Amniotic epithelial cell (primary cell): ENCODE measurements around the gene VPS41.

ENCODE experiments used
- DNase-seq: peaks from one replicate; pipeline ENCODE4 v3.0.0-alpha.2; 2010; ENCODE audit warnings: low read depth

Gene VPS41

GRCh38 chr7:38728145-38728544, 180.8 kb downstream of the VPS41 start:
- peak; percentile 5 for DNase-seq

GRCh38 chr7:38727184-38727940, 181.6 kb downstream of the VPS41 start:
- DNase-seq = no peak

- no peak for DNase-seq
Observed at GRCh38 chr7:38723327-38723726, 185.7 kb downstream of the VPS41 start.

GRCh38 chr7:38716397-38716796, 192.6 kb downstream of the VPS41 start:
- no peak for DNase-seq

GRCh38 chr7:38709123-38709522, 199.9 kb downstream of the VPS41 start:
- no peak for DNase-seq

GRCh38 chr7:38704751-38705150, 204.2 kb downstream of the VPS41 start:
- no peak for DNase-seq

- DNase-seq = no peak
Observed at GRCh38 chr7:38704041-38704547, 204.9 kb downstream of the VPS41 start.

- DNase-seq = no peak
Observed at GRCh38 chr7:38703093-38703492, 205.9 kb downstream of the VPS41 start.

- DNase-seq = no peak
Observed at GRCh38 chr7:38702002-38702535, 206.9 kb downstream of the VPS41 start.

GRCh38 chr7:38700116-38700515, 208.9 kb downstream of the VPS41 start:
- no peak for DNase-seq

- DNase-seq = peak; percentile 22
Observed at GRCh38 chr7:38699471-38699870, 209.5 kb downstream of the VPS41 start.

GRCh38 chr7:38694326-38694725, 214.7 kb downstream of the VPS41 start:
- no peak for DNase-seq

- DNase-seq = peak; percentile 3
Observed at GRCh38 chr7:38686888-38687287, 222.1 kb downstream of the VPS41 start.

- DNase-seq = no peak
Observed at GRCh38 chr7:38685851-38686250, 223.1 kb downstream of the VPS41 start.

GRCh38 chr7:38682606-38683005, 226.4 kb downstream of the VPS41 start:
- DNase-seq = no peak

- no peak for DNase-seq
Observed at GRCh38 chr7:38681882-38682281, 227.1 kb downstream of the VPS41 start.

- DNase-seq = peak; percentile 6
Observed at GRCh38 chr7:38679419-38679818, 229.6 kb downstream of the VPS41 start.

- DNase-seq = no peak
Observed at GRCh38 chr7:38678698-38679054, 230.3 kb downstream of the VPS41 start.

- DNase-seq = no peak
Observed at GRCh38 chr7:38677981-38678697, 230.9 kb downstream of the VPS41 start.

- DNase-seq = no peak
Observed at GRCh38 chr7:38675494-38676106, 233.4 kb downstream of the VPS41 start.

GRCh38 chr7:38674513-38674912, 234.5 kb downstream of the VPS41 start:
- DNase-seq = no peak

GRCh38 chr7:38673795-38674194, 235.2 kb downstream of the VPS41 start:
- DNase-seq = peak; percentile 52
